Astrocyte of the hippocampus (primary cell): ENCODE data around the gene MOB1A.

ENCODE experiments used
- DNase-seq: peaks from one replicate; pipeline ENCODE4 v3.0.0; 2011; ENCODE audit warnings: low read depth, low spot score

Gene MOB1A

GRCh38 chr2:74104839-74105238 lies 73.8 kb downstream of the MOB1A start:
- no peak for DNase-seq

- DNase-seq = no peak
These were observed 74.9 kb downstream of the MOB1A start for GRCh38 chr2:74103763-74104162.
